NT2/D1 (cell line): ENCODE measurements around the gene GRM2.

ENCODE experiments used
- SUZ12 ChIP-seq: IDR thresholded peaks from 2 replicates; pipeline ENCODE4 v1.6.1; 2011; ENCODE audit not compliant: insufficient read length, insufficient read depth; ENCODE audit errors: extremely low read depth
- YY1 ChIP-seq: IDR thresholded peaks from 2 replicates; pipeline ENCODE4 v1.6.1; 2011; ENCODE audit not compliant: insufficient read length, insufficient read depth
- ZNF274 ChIP-seq: IDR thresholded peaks from 2 replicates; pipeline ENCODE4 v1.6.1; 2011; ENCODE audit warnings: mild to moderate bottlenecking, low read depth, low read length

DNA sequence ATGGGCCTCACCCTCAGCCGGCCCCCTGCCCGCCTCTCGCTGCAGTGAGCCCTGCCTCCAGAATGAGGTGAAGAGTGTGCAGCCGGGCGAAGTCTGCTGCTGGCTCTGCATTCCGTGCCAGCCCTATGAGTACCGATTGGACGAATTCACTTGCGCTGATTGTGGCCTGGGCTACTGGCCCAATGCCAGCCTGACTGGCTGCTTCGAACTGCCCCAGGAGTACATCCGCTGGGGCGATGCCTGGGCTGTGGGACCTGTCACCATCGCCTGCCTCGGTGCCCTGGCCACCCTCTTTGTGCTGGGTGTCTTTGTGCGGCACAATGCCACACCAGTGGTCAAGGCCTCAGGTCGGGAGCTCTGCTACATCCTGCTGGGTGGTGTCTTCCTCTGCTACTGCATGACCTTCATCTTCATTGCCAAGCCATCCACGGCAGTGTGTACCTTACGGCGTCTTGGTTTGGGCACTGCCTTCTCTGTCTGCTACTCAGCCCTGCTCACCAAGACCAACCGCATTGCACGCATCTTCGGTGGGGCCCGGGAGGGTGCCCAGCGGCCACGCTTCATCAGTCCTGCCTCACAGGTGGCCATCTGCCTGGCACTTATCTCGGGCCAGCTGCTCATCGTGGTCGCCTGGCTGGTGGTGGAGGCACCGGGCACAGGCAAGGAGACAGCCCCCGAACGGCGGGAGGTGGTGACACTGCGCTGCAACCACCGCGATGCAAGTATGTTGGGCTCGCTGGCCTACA is 8.5 kb downstream of the GRM2 start:
- no peak for TF ChIP-seq SUZ12
- no peak for TF ChIP-seq YY1
- no peak for TF ChIP-seq ZNF274
